H1 (cell line): ENCODE data around the gene SELPLG. TPM values are rescaled to one million over a fixed set of nuclear protein-coding genes. Genes with fewer than 3 reads are reported as not detected.

Experiments
- CTCF ChIA-PET: fragments of 300-600 bp; sonication (Branson Sonifier 250); formaldehyde crosslinking; loops from one replicate; lab custom pipeline; 2021; ENCODE audit not compliant: partially characterized antibody; lab: Charles Lee
- POLR2A ChIA-PET: fragments of 300-600 bp; sonication (Branson Sonifier 250); formaldehyde crosslinking; loops from one replicate; lab custom pipeline; 2021; ENCODE audit warnings: inconsistent platforms; ENCODE audit not compliant: partially characterized antibody; lab: Charles Lee
- DNase-seq, 2 experiments: peaks; one replicate each; pipeline versions ENCODE4 v3.0.0 to v3.0.0-alpha.2; 2010 to 2022; ENCODE audit warnings: low spot score in 2 of 2, low read depth in 1 of 2, mixed read lengths in 1 of 2
- FAIRE-seq: peaks from 2 replicates; lab custom pipeline; 2011; peaks lifted over from hg19 to GRCh38; lab: Jason Lieb, UNC
- H2AFZ ChIP-seq: 2 replicates; pipeline ENCODE4 v1.8.1; 2012; ENCODE audit warnings: low read length, inconsistent platforms
- H2AK5ac ChIP-seq: 2 replicates; pipeline ENCODE4 v1.6.1; 2013; ENCODE audit warnings: low read depth, low read length
- H2BK120ac ChIP-seq: replicated peaks from 2 replicates; pipeline ENCODE3; 2013; ENCODE audit warnings: low read depth, low read length, inconsistent platforms
- H2BK12ac ChIP-seq: 2 replicates; pipeline ENCODE4 v1.6.1; 2013; ENCODE audit warnings: low read depth, low read length
- H2BK15ac ChIP-seq: 2 replicates; pipeline ENCODE4 v1.6.1; 2013; ENCODE audit warnings: low read length
- H2BK20ac ChIP-seq: 2 replicates; pipeline ENCODE4 v1.6.1; 2013; ENCODE audit warnings: low read length
- H2BK5ac ChIP-seq: 2 replicates; pipeline ENCODE4 v1.6.1; 2013; ENCODE audit warnings: low read depth, low read length
- H3K14ac ChIP-seq: 2 replicates; pipeline ENCODE4 v1.6.1; 2013; ENCODE audit warnings: inconsistent platforms; ENCODE audit not compliant: insufficient read length
- H3K18ac ChIP-seq: 2 replicates; pipeline ENCODE4 v1.6.1; 2013; ENCODE audit warnings: low read length; ENCODE audit errors: extremely low read depth
- H3K23ac ChIP-seq: 2 replicates; pipeline ENCODE4 v1.6.1; 2013; ENCODE audit warnings: inconsistent platforms; ENCODE audit not compliant: insufficient read length
- H3K23me2 ChIP-seq: 2 replicates; pipeline ENCODE4 v1.6.1; 2013; ENCODE audit warnings: low read depth, low read length
- H3K27ac ChIP-seq: 2 replicates; pipeline ENCODE4 v1.6.1; 2011; ENCODE audit warnings: low read depth, low read length, inconsistent platforms
- H3K27me3 ChIP-seq, 4 experiments: replicated peaks in 1 of 4; 1 replicate in 1 of 4; 2 replicates in 3 of 4; pipeline versions ENCODE4 v1.6.1 to v1.8.1; 2011 to 2013; ENCODE audit warnings: low read length in 3 of 4, mild to moderate bottlenecking in 3 of 4, inconsistent platforms in 2 of 4, mixed read lengths in 2 of 4, moderate library complexity in 1 of 4; ENCODE audit not compliant: control insufficient read depth in 3 of 4, insufficient read depth in 3 of 4; ENCODE audit errors: extremely low read depth in 1 of 4
- H3K36me3 ChIP-seq, 4 experiments: 2 replicates each; pipeline versions ENCODE4 v1.6.1 to v1.8.1; 2011 to 2013; ENCODE audit warnings: mild to moderate bottlenecking in 4 of 4, low read length in 3 of 4, moderate library complexity in 2 of 4, control low read depth in 1 of 4, inconsistent platforms in 1 of 4; ENCODE audit not compliant: insufficient read depth in 4 of 4, control insufficient read depth in 2 of 4
- H3K4ac ChIP-seq: replicated peaks from 2 replicates; pipeline ENCODE3; 2013; ENCODE audit warnings: low read length, low read depth, mixed read lengths, inconsistent platforms; ENCODE audit not compliant: insufficient read length
- H3K4me1 ChIP-seq, 4 experiments: replicated peaks in 1 of 4; 1 replicate in 1 of 4; 2 replicates in 3 of 4; pipeline versions ENCODE4 v1.6.1 to v1.8.1; 2011 to 2013; ENCODE audit warnings: low read length in 3 of 4, inconsistent platforms in 2 of 4, mixed read lengths in 1 of 4; ENCODE audit not compliant: insufficient read depth in 4 of 4, control insufficient read depth in 3 of 4
- H3K4me2 ChIP-seq, 2 experiments: 2 replicates each; pipeline versions ENCODE4 v1.6.1 to v1.8.1; 2011 to 2013; ENCODE audit warnings: low read depth in 2 of 2, low read length in 2 of 2, control low read depth in 1 of 2, inconsistent platforms in 1 of 2, mild to moderate bottlenecking in 1 of 2; ENCODE audit not compliant: insufficient read depth in 1 of 2
- H3K4me3 ChIP-seq, 4 experiments: fragments of 200-600, 300-600 bp in 1 of 4; sonication (generic), shearing (Covaris generic), sonication (Bioruptor Twin) in 1 of 4; 2 replicates each; pipeline versions ENCODE4 v1.5.1 to v1.8.1; 2011 to 2016; ENCODE audit warnings: low read length in 4 of 4, low read depth in 3 of 4, control low read depth in 2 of 4, inconsistent platforms in 2 of 4, mild to moderate bottlenecking in 2 of 4, mixed read lengths in 1 of 4, moderate library complexity in 1 of 4; ENCODE audit not compliant: insufficient read depth in 2 of 4; ENCODE audit errors: extremely low read depth in 1 of 4
- H3K56ac ChIP-seq: replicated peaks from 2 replicates; pipeline ENCODE3; 2013; ENCODE audit warnings: low read depth, mild to moderate bottlenecking, mixed read lengths, low read length, inconsistent platforms; ENCODE audit not compliant: insufficient read length
- H3K79me1 ChIP-seq: 2 replicates; pipeline ENCODE4 v1.6.1; 2013; ENCODE audit warnings: low read depth, low read length, control low read depth
- H3K79me2 ChIP-seq, 2 experiments: 2 replicates each; pipeline versions ENCODE4 v1.6.1 to v1.8.1; 2012 to 2013; ENCODE audit warnings: low read length in 2 of 2, mild to moderate bottlenecking in 2 of 2, inconsistent platforms in 1 of 2; ENCODE audit not compliant: insufficient read depth in 2 of 2, control insufficient read depth in 1 of 2
- H3K9ac ChIP-seq, 4 experiments: replicated peaks in 1 of 4; 1 replicate in 1 of 4; 2 replicates in 3 of 4; pipeline versions ENCODE4 v1.6.1 to v1.8.1; 2011 to 2013; ENCODE audit warnings: low read depth in 3 of 4, low read length in 3 of 4, control low read depth in 2 of 4, mild to moderate bottlenecking in 2 of 4, moderate library complexity in 2 of 4, inconsistent platforms in 1 of 4; ENCODE audit errors: extremely low read depth in 1 of 4
- H3K9me3 ChIP-seq, 2 experiments: 2 replicates each; pipeline versions ENCODE4 v1.6.1 to v1.8.1; 2012 to 2013; ENCODE audit warnings: mild to moderate bottlenecking in 2 of 2, moderate library complexity in 2 of 2, control low read depth in 1 of 2, inconsistent platforms in 1 of 2, low read depth in 1 of 2, low read length in 1 of 2, mixed read lengths in 1 of 2; ENCODE audit not compliant: insufficient read depth in 2 of 2
- H4K20me1 ChIP-seq, 2 experiments: replicated peaks in 1 of 2; 2 replicates each; pipeline versions ENCODE3 to v1.8.1; 2011 to 2013; ENCODE audit warnings: inconsistent platforms in 2 of 2, low read length in 2 of 2, mild to moderate bottlenecking in 1 of 2; ENCODE audit not compliant: insufficient read depth in 2 of 2, control insufficient read depth in 1 of 2
- H4K5ac ChIP-seq: 2 replicates; pipeline ENCODE4 v1.6.1; 2013; ENCODE audit warnings: low read length, low read depth, mixed read lengths, inconsistent platforms; ENCODE audit not compliant: insufficient read length
- H4K8ac ChIP-seq: 2 replicates; pipeline ENCODE4 v1.8.0; 2013; ENCODE audit warnings: mild to moderate bottlenecking, moderate library complexity, low read length, inconsistent platforms; ENCODE audit not compliant: insufficient read depth; ENCODE audit errors: extremely low read depth
- H4K91ac ChIP-seq: replicated peaks from 2 replicates; pipeline ENCODE3; 2013; ENCODE audit warnings: low read length, mixed read lengths, inconsistent platforms; ENCODE audit not compliant: insufficient read length
- WGBS, 2 experiments: shearing (Covaris generic) in 1 of 2; methylation state at CpG; one replicate each; pipeline versions ENCODE4 v1.1.6 to v1.1.7; 2013 to 2015; ENCODE audit warnings: low lambda C conversion rate in 2 of 2, mixed read lengths in 2 of 2, inconsistent platforms in 1 of 2, low coverage in 1 of 2, missing lambda C conversion rate in 1 of 2; ENCODE audit not compliant: insufficient replicate concordance in 2 of 2, insufficient coverage in 1 of 2, insufficient read length in 1 of 2; ENCODE audit errors: extremely low coverage in 1 of 2, missing lambda C conversion rate in 1 of 2; 5-methylcytosine and 5-hydroxymethylcytosine counted together
- polyA plus RNA-seq, 7 experiments: library from polyadenylated mRNA; depleted of rRNA in 3 of 7; stranded (reverse) in 5 of 7; unstranded in 2 of 7; fragments of >200 nt in 5 of 7; fragments of 200-250 nt in 2 of 7; gene quantifications; 1 replicate in 5 of 7; 2 replicates in 1 of 7; 4 replicates in 1 of 7; pipeline versions ENCODE4 v1.2.1 to v1.2.3, GENCODE V29; 2011 to 2013; ENCODE audit warnings: missing spikeins in 2 of 7, mixed read lengths in 2 of 7
- total RNA-seq: library from RNA; stranded (reverse); fragmentation: NEBNext Ultra II Directional; extraction: Animal tissue kit (Norgen Biotek cat#: 25700); gene quantifications from 2 replicates; pipeline ENCODE4 v1.2.1, GENCODE V29; 2021

SELPLG gene
- total and polyA plus RNA-seq, 2 of the 8 experiments (the other 6 are each of a cell fraction or from before 2014, with no cell fraction given) = 0.18 TPM; not detected in 1

DNA sequence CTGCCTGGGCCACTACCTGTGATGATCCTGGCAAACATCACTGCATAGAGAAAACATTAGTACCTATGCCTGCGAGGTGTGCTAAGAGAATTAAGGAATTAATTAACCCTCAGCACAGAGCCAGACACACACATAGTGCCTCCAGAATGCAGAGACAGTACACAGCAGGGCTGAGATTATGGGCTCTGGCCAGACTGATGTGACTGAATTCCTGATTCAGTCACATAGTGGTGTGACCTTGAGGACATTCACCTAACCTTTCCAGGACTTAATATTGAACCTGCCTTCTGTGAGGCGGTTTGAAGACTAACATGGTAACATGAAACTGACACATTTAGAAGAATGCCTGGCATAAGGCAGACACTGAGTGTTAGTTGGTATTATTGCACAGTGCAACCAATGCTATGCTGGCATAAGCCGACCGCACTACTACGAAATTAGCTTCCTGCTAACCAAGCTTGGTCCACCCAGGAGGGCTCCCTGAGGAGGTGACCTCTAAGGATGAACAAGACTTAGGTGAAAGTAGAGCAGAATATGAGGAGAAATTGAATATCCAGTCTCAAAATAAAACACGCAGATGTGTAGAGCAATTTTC lies 32.0 kb upstream of the SELPLG start:
- Histone ChIP-seq H4K5ac (no peak overlapping the region), H3K27ac (no peak overlapping the region), H3K14ac (no peak overlapping the region), H3K9me3 (no peaks in the 10 kb centered on the region), H4K8ac (no peak overlapping the region), H3K18ac (no peak overlapping the region), H3K4me2 (no peak overlapping the region), H3K56ac (no peak overlapping the region), H3K4ac (no peak overlapping the region), H2BK120ac (no peak overlapping the region), H3K79me2 (peaks cover 0 to 10% of the 10 kb centered on the region in 2 experiments; a peak in 2 of 4 replicates), H3K79me1 (peaks cover 10% of the 10 kb centered on the region; the same call in 1 of the 2 replicates), H4K20me1 (peaks cover 5 to 7% of the 10 kb centered on the region in 2 experiments), H3K9ac (no peak overlapping the region), H4K91ac (no peak overlapping the region), H2AK5ac (no peak overlapping the region), H2AFZ (no peak overlapping the region), H3K4me1 (peaks cover 0 to 6% (median 1%) of the 10 kb centered on the region in 4 experiments; a peak in 5 of 7 replicates), H2BK5ac (no peak overlapping the region), H3K36me3 (no peaks in the 10 kb centered on the region), H3K23ac (no peak overlapping the region), H2BK15ac (no peak overlapping the region), H3K23me2 (no peaks in the 10 kb centered on the region), H3K27me3 (no peaks in the 10 kb centered on the region), H2BK20ac (no peak overlapping the region), H3K4me3 (no peak overlapping the region), H2BK12ac (no peak overlapping the region)
- DNase-seq = no peak
- WGBS, 2 experiments = 94% methylated on average over 6 of the region's 6 CpGs; no CpG with 5 or more reads in 1 of the 2 experiments
- ChIA-PET CTCF (interaction anchor here (0.7 to 10.4 kb wide), 45 partner anchors 11 to 295 kb away, joined by 3 to 188 read pairs (median 7); no protein-coding TSS in a partner anchor), POLR2A (interaction anchor here (1.5 to 1.7 kb wide), 2 partner anchors 65 to 136 kb away, joined by 6 read pairs; no protein-coding TSS in a partner anchor)
- no peak for FAIRE-seq
